ENCODE data around the gene TREM1.

DNA sequence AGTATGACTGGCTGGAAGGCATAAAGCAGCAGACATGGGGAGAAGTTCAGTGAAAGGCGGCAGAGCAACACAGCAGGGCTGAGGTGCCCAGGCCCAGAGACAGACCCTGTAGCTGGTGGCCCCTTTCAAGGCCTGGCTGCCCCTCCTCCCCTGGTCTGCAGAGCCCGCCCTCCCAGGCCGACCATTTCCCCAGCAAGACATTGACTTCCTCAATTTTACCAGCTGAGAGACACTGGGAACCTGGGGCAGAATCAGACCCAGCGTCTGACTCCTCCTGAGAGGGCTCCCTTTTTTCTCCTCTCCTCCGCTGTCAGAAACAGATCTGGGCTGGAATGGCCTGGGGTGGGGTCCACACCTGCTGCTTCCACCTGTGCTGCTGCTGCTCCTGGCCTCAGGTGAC, 58.4 kb downstream of the TREM1 start, which contains the start of gene TREML4:
- TF ChIP-seq, protein P1, sequence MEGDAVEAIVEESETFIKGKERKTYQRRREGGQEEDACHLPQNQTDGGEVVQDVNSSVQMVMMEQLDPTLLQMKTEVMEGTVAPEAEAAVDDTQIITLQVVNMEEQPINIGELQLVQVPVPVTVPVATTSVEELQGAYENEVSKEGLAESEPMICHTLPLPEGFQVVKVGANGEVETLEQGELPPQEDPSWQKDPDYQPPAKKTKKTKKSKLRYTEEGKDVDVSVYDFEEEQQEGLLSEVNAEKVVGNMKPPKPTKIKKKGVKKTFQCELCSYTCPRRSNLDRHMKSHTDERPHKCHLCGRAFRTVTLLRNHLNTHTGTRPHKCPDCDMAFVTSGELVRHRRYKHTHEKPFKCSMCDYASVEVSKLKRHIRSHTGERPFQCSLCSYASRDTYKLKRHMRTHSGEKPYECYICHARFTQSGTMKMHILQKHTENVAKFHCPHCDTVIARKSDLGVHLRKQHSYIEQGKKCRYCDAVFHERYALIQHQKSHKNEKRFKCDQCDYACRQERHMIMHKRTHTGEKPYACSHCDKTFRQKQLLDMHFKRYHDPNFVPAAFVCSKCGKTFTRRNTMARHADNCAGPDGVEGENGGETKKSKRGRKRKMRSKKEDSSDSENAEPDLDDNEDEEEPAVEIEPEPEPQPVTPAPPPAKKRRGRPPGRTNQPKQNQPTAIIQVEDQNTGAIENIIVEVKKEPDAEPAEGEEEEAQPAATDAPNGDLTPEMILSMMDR (IDR thresholded peaks at IDR 0.05) = no peak
- TF ChIP-seq POLR2A (IDR thresholded peaks at IDR 0.05) = no peak
